ENCODE measurements around the gene PVRIG. TPM values are rescaled to one million over a fixed set of nuclear protein-coding genes. Genes with fewer than 3 reads are reported as not detected.
"Not testable (repeated sequence)": the region's sequence is repeated elsewhere in the genome, so short reads cannot be mapped to it uniquely, and the experiment has no call there.

PVRIG gene
- total RNA-seq, 2 experiments from 2014 or later = 83.3 to 86.6 TPM

DNA sequence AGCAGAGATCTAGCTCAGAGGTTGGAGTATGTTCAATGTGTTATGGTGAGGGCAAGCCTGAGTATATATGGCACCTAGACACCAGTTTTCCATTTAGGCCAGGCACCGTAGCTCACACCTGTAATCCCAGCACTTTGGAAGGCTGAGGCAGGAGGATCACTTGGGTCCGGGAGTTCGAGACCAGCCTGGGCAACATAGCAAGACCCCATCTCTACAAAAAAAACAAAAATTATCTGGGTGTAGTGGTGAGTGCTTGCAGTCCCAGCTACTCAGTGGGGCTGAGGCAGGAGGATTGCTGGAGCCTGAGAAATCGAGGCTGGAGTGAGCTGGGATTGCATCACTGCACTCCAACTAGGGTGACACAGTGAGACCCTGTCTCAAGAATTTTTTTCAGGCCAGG, 43.1 kb downstream of the PVRIG start:
- H3K4me2 ChIP-seq (ENCODE audit: low read length); H3K4me3 ChIP-seq (ENCODE audit: low read depth, low read length, poor library complexity, severe bottlenecking); H2AFZ ChIP-seq (ENCODE audit: low read length); DNase-seq (ENCODE audit: low spot score); H4K20me1 ChIP-seq (ENCODE audit: insufficient read depth, low read length); CTCF ChIA-PET (ENCODE audit: unreplicated experiment); H3K36me3 ChIP-seq (ENCODE audit: insufficient read depth, low read length); H3K79me2 ChIP-seq (ENCODE audit: insufficient read depth, low read depth, low read length); H3K9me2 ChIP-seq (ENCODE audit: insufficient read depth, low read length); H3K9me3 ChIP-seq (ENCODE audit: low read length); H3K27ac ChIP-seq (ENCODE audit: low read depth, low read length, poor library complexity, severe bottlenecking); intact Hi-C loops (cut with micrococcal nuclease; ENCODE audit: unreplicated experiment); H3K4me1 ChIP-seq (ENCODE audit: insufficient read depth, low read length, poor library complexity, severe bottlenecking); BruUV-seq (replicated peaks); POLR2A ChIA-PET: not testable (repeated sequence)

DNA sequence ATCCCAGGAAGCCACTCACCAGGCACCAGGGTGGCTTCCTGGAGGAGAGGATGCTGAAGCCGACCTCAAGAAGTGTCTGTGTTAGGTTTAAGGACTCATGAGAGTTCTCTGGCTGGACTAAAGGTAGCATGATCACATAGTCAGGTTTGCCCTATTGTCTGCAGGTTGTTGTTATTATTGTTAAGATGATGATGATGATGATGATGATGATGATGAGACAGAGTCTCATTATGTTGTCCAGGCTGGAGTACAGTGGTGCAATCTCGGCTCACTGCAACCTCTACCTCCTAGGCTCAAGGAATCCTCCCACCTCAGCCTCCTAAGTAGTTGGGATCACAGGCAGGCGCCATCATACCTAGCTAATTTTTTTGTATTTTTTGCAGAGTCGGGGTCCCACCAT, 44.5 kb downstream of the PVRIG start:
- H3K4me2 ChIP-seq (ENCODE audit: low read length); H2AFZ ChIP-seq (ENCODE audit: low read length); H3K27ac ChIP-seq (ENCODE audit: low read depth, low read length, poor library complexity, severe bottlenecking); intact Hi-C loops (cut with micrococcal nuclease; ENCODE audit: unreplicated experiment); DNase-seq (ENCODE audit: low spot score); H3K79me2 ChIP-seq (ENCODE audit: insufficient read depth, low read depth, low read length); POLR2A ChIA-PET; H4K20me1 ChIP-seq (ENCODE audit: insufficient read depth, low read length); CTCF ChIA-PET (ENCODE audit: unreplicated experiment); H3K4me1 ChIP-seq (ENCODE audit: insufficient read depth, low read length, poor library complexity, severe bottlenecking); H3K4me3 ChIP-seq (ENCODE audit: low read depth, low read length, poor library complexity, severe bottlenecking); H3K36me3 ChIP-seq (ENCODE audit: insufficient read depth, low read length); BruUV-seq (replicated peaks); H3K9me3 ChIP-seq (ENCODE audit: low read length); H3K9me2 ChIP-seq (ENCODE audit: insufficient read depth, low read length): not testable (repeated sequence)

DNA sequence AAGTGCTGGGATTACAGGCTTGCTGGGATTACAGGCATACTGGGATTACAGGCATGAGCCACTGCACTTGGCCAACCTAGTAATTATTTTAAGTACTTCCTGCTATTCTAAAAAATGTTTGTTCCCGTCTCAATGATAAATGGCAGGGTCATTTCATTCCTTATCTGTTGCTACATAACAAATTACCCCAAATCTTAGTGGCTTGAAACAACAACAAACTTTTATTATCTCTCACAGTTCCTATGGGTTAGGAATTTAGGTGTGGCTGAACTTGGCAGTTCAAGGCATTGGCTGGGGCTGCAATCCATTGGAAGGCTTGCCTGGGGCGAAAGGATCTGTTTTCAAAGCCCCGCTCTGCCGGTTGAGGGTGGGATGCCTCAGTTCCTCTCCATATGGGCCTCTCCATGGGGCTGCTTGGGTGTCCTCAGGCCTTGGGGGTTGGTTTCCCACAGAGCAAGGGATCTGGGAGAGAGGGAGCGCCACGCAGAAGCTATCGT, 45.0 kb downstream of the PVRIG start:
- H3K4me2 ChIP-seq (ENCODE audit: low read length); DNase-seq (ENCODE audit: low spot score); CTCF ChIA-PET (ENCODE audit: unreplicated experiment); H3K27ac ChIP-seq (ENCODE audit: low read depth, low read length, poor library complexity, severe bottlenecking); H3K9me3 ChIP-seq (ENCODE audit: low read length); intact Hi-C loops (cut with micrococcal nuclease; ENCODE audit: unreplicated experiment); H3K79me2 ChIP-seq (ENCODE audit: insufficient read depth, low read depth, low read length); H3K4me3 ChIP-seq (ENCODE audit: low read depth, low read length, poor library complexity, severe bottlenecking); H3K4me1 ChIP-seq (ENCODE audit: insufficient read depth, low read length, poor library complexity, severe bottlenecking); POLR2A ChIA-PET; H4K20me1 ChIP-seq (ENCODE audit: insufficient read depth, low read length); H3K9me2 ChIP-seq (ENCODE audit: insufficient read depth, low read length); BruUV-seq (replicated peaks); H3K36me3 ChIP-seq (ENCODE audit: insufficient read depth, low read length); H2AFZ ChIP-seq (ENCODE audit: low read length): not testable (repeated sequence)

DNA sequence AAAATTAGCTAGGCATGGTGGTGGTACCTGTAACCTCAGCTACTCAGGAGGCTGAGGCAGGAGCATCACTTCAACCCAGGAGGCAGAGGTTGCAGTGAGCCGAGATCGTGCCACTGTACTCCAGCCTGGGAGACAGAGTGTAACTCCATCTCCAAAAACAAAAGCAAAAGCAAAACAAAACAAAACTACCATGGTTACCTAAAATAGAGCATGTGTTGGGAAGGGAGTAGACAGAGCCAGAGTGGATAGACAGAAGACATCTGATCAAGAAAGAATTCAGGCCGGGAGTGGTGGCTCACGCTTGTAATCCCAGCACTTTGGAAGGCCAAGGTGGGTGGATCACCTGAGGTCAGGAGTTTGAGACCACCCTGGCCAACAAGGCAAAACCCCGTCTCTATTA, 46.1 kb downstream of the PVRIG start:
- DNase-seq (ENCODE audit: low spot score); BruUV-seq (replicated peaks); H3K9me2 ChIP-seq (ENCODE audit: insufficient read depth, low read length); CTCF ChIA-PET (ENCODE audit: unreplicated experiment); H3K4me3 ChIP-seq (ENCODE audit: low read depth, low read length, poor library complexity, severe bottlenecking); H4K20me1 ChIP-seq (ENCODE audit: insufficient read depth, low read length); H3K27ac ChIP-seq (ENCODE audit: low read depth, low read length, poor library complexity, severe bottlenecking); intact Hi-C loops (cut with micrococcal nuclease; ENCODE audit: unreplicated experiment); H3K9me3 ChIP-seq (ENCODE audit: low read length); H3K36me3 ChIP-seq (ENCODE audit: insufficient read depth, low read length); H2AFZ ChIP-seq (ENCODE audit: low read length); H3K79me2 ChIP-seq (ENCODE audit: insufficient read depth, low read depth, low read length); H3K4me2 ChIP-seq (ENCODE audit: low read length): not testable (repeated sequence)
- POLR2A ChIA-PET = interaction anchor here (0.6 kb wide), 1 partner anchor 12 kb away, joined by 4 read pairs; no protein-coding TSS in a partner anchor
- peaks cover 11% of the 10 kb centered on the region for H3K4me1 ChIP-seq (ENCODE audit: insufficient read depth, low read length, poor library complexity, severe bottlenecking)

All from OCI-LY7 (cell line).